ENCODE results near the gene OASL. TPM values are rescaled to one million over a fixed set of nuclear protein-coding genes. Genes with fewer than 3 reads are reported as not detected.

Gene OASL
- polyA plus RNA-seq, 1 of the 3 experiments (the other 2 are of a cell fraction): 0.41 TPM

DNA sequence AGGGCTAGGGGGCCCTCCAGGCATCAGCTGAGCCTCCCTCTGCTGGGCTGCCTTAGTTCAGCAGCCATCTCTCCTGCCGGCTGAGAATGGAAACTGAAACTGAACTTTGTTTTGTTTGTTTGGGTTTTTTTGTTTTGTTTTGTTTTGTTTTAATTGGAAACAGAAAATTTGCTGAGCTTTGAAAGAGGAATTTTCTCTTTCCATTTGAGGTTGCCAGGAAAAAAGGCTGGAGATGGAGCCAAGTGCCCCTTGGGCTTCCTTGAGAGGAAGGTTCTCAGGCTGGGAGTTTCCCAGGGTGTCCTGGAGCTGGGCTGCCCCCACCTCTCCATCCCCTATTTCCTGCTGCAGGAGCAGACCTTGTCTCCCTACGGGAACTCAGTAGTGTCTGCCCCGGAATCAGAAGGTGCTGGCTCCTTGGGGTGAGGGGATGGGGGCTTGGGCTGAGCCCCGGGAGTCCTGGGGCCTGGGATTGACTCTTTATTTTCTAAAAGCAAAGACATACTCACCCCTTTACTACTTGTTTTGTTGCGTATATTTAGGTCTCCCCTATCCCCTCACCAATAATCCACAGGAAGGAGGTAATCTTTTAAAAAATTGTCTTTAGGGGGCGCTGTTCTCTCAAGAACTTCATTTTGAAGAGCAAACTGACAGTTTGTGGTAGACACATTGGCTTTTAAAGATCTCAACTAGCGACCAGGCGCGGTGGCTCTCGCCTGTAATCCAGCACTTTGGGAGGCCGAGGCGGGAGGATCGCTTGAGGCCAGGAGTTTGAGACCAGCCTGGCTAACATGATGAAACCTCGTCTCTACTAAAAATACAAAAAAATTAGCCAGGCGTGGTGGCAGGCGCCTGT, 21.3 kb upstream of the OASL start:
- H3K9ac ChIP-seq: no peak overlapping the region
- H3F3A ChIP-seq (replicated peaks; ENCODE audit: insufficient read depth): no peaks in the 10 kb centered on the region
- CTCF ChIA-PET: interaction anchor here (0.7 to 6.7 kb wide), 20 partner anchors 8 to 361 kb away, joined by 3 to 59 read pairs (median 4); no protein-coding TSS in a partner anchor
- no peaks in the 10 kb centered on the region for H4K20me1 ChIP-seq (ENCODE audit: insufficient read depth)
- TF ChIP-seq TCF12 (IDR thresholded peaks at IDR 0.05) (no peak), RCOR1 (IDR thresholded peaks at IDR 0.05; ENCODE audit: low read length) (no peak), SMC3 (IDR thresholded peaks at IDR 0.05; ENCODE audit: low read depth, low read length) (no peak), RAD21 (IDR thresholded peaks at IDR 0.05; ENCODE audit: low read length) (peak; percentile 60)
- TF ChIP-seq, protein P1, sequence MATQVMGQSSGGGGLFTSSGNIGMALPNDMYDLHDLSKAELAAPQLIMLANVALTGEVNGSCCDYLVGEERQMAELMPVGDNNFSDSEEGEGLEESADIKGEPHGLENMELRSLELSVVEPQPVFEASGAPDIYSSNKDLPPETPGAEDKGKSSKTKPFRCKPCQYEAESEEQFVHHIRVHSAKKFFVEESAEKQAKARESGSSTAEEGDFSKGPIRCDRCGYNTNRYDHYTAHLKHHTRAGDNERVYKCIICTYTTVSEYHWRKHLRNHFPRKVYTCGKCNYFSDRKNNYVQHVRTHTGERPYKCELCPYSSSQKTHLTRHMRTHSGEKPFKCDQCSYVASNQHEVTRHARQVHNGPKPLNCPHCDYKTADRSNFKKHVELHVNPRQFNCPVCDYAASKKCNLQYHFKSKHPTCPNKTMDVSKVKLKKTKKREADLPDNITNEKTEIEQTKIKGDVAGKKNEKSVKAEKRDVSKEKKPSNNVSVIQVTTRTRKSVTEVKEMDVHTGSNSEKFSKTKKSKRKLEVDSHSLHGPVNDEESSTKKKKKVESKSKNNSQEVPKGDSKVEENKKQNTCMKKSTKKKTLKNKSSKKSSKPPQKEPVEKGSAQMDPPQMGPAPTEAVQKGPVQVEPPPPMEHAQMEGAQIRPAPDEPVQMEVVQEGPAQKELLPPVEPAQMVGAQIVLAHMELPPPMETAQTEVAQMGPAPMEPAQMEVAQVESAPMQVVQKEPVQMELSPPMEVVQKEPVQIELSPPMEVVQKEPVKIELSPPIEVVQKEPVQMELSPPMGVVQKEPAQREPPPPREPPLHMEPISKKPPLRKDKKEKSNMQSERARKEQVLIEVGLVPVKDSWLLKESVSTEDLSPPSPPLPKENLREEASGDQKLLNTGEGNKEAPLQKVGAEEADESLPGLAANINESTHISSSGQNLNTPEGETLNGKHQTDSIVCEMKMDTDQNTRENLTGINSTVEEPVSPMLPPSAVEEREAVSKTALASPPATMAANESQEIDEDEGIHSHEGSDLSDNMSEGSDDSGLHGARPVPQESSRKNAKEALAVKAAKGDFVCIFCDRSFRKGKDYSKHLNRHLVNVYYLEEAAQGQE (IDR thresholded peaks at IDR 0.05; ENCODE audit: low read depth, low read length): no peak
- TF ChIP-seq, protein P2, sequence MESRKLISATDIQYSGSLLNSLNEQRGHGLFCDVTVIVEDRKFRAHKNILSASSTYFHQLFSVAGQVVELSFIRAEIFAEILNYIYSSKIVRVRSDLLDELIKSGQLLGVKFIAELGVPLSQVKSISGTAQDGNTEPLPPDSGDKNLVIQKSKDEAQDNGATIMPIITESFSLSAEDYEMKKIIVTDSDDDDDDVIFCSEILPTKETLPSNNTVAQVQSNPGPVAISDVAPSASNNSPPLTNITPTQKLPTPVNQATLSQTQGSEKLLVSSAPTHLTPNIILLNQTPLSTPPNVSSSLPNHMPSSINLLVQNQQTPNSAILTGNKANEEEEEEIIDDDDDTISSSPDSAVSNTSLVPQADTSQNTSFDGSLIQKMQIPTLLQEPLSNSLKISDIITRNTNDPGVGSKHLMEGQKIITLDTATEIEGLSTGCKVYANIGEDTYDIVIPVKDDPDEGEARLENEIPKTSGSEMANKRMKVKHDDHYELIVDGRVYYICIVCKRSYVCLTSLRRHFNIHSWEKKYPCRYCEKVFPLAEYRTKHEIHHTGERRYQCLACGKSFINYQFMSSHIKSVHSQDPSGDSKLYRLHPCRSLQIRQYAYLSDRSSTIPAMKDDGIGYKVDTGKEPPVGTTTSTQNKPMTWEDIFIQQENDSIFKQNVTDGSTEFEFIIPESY (IDR thresholded peaks at IDR 0.05; ENCODE audit: borderline replicate concordance, low read depth): no peak
- TF ChIP-seq, protein P3, sequence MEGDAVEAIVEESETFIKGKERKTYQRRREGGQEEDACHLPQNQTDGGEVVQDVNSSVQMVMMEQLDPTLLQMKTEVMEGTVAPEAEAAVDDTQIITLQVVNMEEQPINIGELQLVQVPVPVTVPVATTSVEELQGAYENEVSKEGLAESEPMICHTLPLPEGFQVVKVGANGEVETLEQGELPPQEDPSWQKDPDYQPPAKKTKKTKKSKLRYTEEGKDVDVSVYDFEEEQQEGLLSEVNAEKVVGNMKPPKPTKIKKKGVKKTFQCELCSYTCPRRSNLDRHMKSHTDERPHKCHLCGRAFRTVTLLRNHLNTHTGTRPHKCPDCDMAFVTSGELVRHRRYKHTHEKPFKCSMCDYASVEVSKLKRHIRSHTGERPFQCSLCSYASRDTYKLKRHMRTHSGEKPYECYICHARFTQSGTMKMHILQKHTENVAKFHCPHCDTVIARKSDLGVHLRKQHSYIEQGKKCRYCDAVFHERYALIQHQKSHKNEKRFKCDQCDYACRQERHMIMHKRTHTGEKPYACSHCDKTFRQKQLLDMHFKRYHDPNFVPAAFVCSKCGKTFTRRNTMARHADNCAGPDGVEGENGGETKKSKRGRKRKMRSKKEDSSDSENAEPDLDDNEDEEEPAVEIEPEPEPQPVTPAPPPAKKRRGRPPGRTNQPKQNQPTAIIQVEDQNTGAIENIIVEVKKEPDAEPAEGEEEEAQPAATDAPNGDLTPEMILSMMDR (IDR thresholded peaks at IDR 0.05): peak; percentile 70
- WGBS (ENCODE audit: low lambda C conversion rate): 68% methylated on average over 16 of the region's 16 CpGs
- no peaks in the 10 kb centered on the region for H3K9me2 ChIP-seq
- POLR2A ChIA-PET: no interaction called here
- peaks cover 0 to 2% of the 10 kb centered on the region in 2 experiments; a peak in 1 of 4 replicates for H3K4me1 ChIP-seq (ENCODE audit: control insufficient read depth in 1 of 2, insufficient read depth in 2 of 2, low read depth in 1 of 2, low read length in 1 of 2)
- no peaks in the 10 kb centered on the region for H3K79me2 ChIP-seq (ENCODE audit: insufficient read depth)
- H3K4me2 ChIP-seq: peak overlapping the region; percentile 17
- DNase-seq: peak; percentile 48
- H2AFZ ChIP-seq (ENCODE audit: low read depth): peak overlapping the region; percentile 81; the same call in 1 of the 2 replicates
- no peaks in the 10 kb centered on the region for H3K27me3 ChIP-seq (ENCODE audit: insufficient read depth)
- H3K9me3 ChIP-seq: no peaks in the 10 kb centered on the region
- H3K4me3 ChIP-seq (ENCODE audit: low read depth in 2 of 2, low read length in 1 of 2): no peak overlapping the region
- no peaks in the 10 kb centered on the region for H3K36me3 ChIP-seq (replicated peaks in 1 of 2; ENCODE audit: control insufficient read depth in 1 of 2, insufficient read depth in 2 of 2, low read length in 1 of 2)
- H3K27ac ChIP-seq (ENCODE audit: low read depth in 2 of 2, low read length in 1 of 2): no peak overlapping the region

Measured in SK-N-SH (cell line).